Esophagus squamous epithelium (tissue), 5 donors: Measurements from ENCODE around the gene PPIE. TPM values are rescaled to one million over a fixed set of nuclear protein-coding genes. Genes with fewer than 3 reads are reported as not detected.
"Not testable (repeated sequence)": the region's sequence is repeated elsewhere in the genome, so short reads cannot be mapped to it uniquely, and the experiment has no call there.

Source experiments
- DNase-seq: peaks from one replicate; lab custom pipeline; 2025; lab: John Stamatoyannopoulos, UW
- H3K27ac ChIP-seq, 4 donors: fragments of 200-600 bp; sonication (generic); one replicate each; pipeline ENCODE4 v1.5.1; 2016 to 2019; ENCODE audit warnings: mild to moderate bottlenecking in 1 of 4
- H3K27me3 ChIP-seq, 4 donors: fragments of 200-600 bp; sonication (generic); 1 replicate in 3 of 4; 2 replicates in 1 of 4; pipeline versions ENCODE4 v1.5.1 to v1.6.0; 2017 to 2021; ENCODE audit warnings: antibody characterized with exemption in 1 of 4
- H3K36me3 ChIP-seq, 3 donors: fragments of 200-600 bp; sonication (generic); one replicate each; pipeline ENCODE4 v1.5.1; 2016 to 2019
- H3K4me1 ChIP-seq, 3 donors: fragments of 200-600 bp; sonication (generic); one replicate each; pipeline ENCODE4 v1.5.1; 2017 to 2019
- H3K4me3 ChIP-seq, 4 donors: fragments of 200-600 bp; sonication (generic); 1 replicate in 3 of 4; 2 replicates in 1 of 4; pipeline ENCODE4 v1.5.1; 2016 to 2019; ENCODE audit warnings: mild to moderate bottlenecking in 2 of 4, moderate library complexity in 1 of 4
- H3K9me3 ChIP-seq, 3 donors: fragments of 200-600 bp; sonication (generic); one replicate each; pipeline ENCODE4 v1.5.1; 2016 to 2019
- CTCF ChIP-seq, 6 experiments: fragments of 450-650 bp in 4 of 6; fragments of 200-600 bp in 2 of 6; sonication (generic) in 2 of 6; IDR thresholded peaks; one replicate each; pipeline ENCODE4 v1.5.1; 2016 to 2019; ENCODE audit warnings: antibody characterized with exemption in 6 of 6, mild to moderate bottlenecking in 4 of 6, moderate library complexity in 4 of 6
- POLR2A ChIP-seq, 4 donors: fragments of 450-650 bp; IDR thresholded peaks; one replicate each; pipeline ENCODE4 v1.6.1; 2017; ENCODE audit warnings: antibody characterized with exemption in 4 of 4, mild to moderate bottlenecking in 4 of 4, moderate library complexity in 3 of 4
- WGBS, 2 donors: methylation state at CpG; one replicate each; pipeline ENCODE4 v1.1.5; 2018; 5-methylcytosine and 5-hydroxymethylcytosine counted together
- intact Hi-C: fragments of 100-400 bp; cut with DNase I; formaldehyde crosslinking; loops from one replicate; pipeline ENCODE4 v1.15.0; 2022
- total RNA-seq, 4 donors: library from RNA; depleted of rRNA; stranded (reverse); fragments of >200 nt; gene quantifications; one replicate each; pipeline ENCODE4 v1.1.0, GENCODE V29; 2016
- donor health status: DM: yes; HTN: yes; CAD: no.

Gene PPIE
- total RNA-seq, 4 donors from 2014 or later: 13.7 to 37.1 (median 28.6) TPM

GRCh38 chr1:39760074-39761008, 21.7 kb downstream of the PPIE start:
- WGBS, 2 donors: 82 to 93% methylated on average over 11 to 12 of the region's 16 CpGs

DNA sequence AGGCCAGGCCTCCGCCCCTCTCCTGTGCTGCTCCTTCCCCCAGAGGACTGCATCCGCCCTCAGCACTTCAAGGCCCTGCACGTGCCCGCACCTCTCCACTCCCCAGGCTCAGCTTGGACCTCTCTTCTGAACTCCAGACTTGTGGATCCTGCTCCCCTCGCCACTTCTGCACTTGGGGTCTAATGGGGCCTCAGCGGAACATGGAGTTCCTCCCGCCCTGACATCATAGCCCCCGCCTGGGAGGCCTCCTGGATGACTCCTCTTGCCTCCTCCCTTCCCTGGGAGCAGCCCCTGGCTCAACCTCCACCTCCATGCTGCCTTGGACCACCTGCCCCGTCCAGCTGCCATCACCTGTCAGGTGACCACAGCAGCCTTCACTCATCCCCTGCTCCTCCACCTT, 22.3 kb downstream of the PPIE start:
- H3K4me3 ChIP-seq: no peak overlapping the region
- no peak overlapping the region for H3K27ac ChIP-seq
- H3K4me1 ChIP-seq: no peaks in the 10 kb centered on the region
- H3K27me3 ChIP-seq: no peaks in the 10 kb centered on the region
- no peaks in the 10 kb centered on the region for H3K9me3 ChIP-seq
- no peak for TF ChIP-seq CTCF (IDR thresholded peaks at IDR 0.05)
- no peak for TF ChIP-seq POLR2A (IDR thresholded peaks at IDR 0.05)
- peaks cover 0 to 48% (median 0%) of the 10 kb centered on the region in 3 donors for H3K36me3 ChIP-seq
- no peak for DNase-seq
- intact Hi-C loops: no loop called here
- 71 to 90% methylated on average over 3 to 4 of the region's 9 CpGs for WGBS, 2 donors

More at GRCh38 chr1:39760074-39761008, 21.7 kb downstream of the PPIE start:
- DNase-seq: no peak
- H3K36me3 ChIP-seq: peaks cover 0 to 55% (median 0%) of the 10 kb centered on the region in 3 donors
- no peak overlapping the region for H3K4me3 ChIP-seq
- no peak for TF ChIP-seq POLR2A (IDR thresholded peaks at IDR 0.05)
- no peak for TF ChIP-seq CTCF (IDR thresholded peaks at IDR 0.05)
- no peaks in the 10 kb centered on the region for H3K9me3 ChIP-seq
- H3K27me3 ChIP-seq: no peaks in the 10 kb centered on the region
- H3K4me1 ChIP-seq: no peaks in the 10 kb centered on the region
- intact Hi-C loops: no loop called here
- H3K27ac ChIP-seq: no peak overlapping the region

- WGBS, 2 donors: 68 to 80% methylated on average over 11 to 13 of the region's 16 CpGs
- no peaks in the 10 kb centered on the region for H3K9me3 ChIP-seq
- DNase-seq: no peak
- no peak for TF ChIP-seq POLR2A (IDR thresholded peaks at IDR 0.05)
- no peaks in the 10 kb centered on the region for H3K27me3 ChIP-seq
- no peaks in the 10 kb centered on the region for H3K4me1 ChIP-seq
- intact Hi-C loops: no loop called here
- H3K27ac ChIP-seq: no peak overlapping the region
- no peak overlapping the region for H3K4me3 ChIP-seq
- H3K36me3 ChIP-seq: peaks cover 0 to 41% (median 0%) of the 10 kb centered on the region in 3 donors
Observed at GRCh38 chr1:39761557-39762260, 23.0 kb downstream of the PPIE start.

- H3K4me3 ChIP-seq: no peak overlapping the region
- peaks cover 0 to 30% (median 0%) of the 10 kb centered on the region in 3 donors for H3K36me3 ChIP-seq
- H3K27ac ChIP-seq: no peak overlapping the region
- DNase-seq: no peak
- no peak for TF ChIP-seq CTCF (IDR thresholded peaks at IDR 0.05)
- no peak for TF ChIP-seq POLR2A (IDR thresholded peaks at IDR 0.05)
- H3K9me3 ChIP-seq: no peaks in the 10 kb centered on the region
- no peaks in the 10 kb centered on the region for H3K4me1 ChIP-seq
- intact Hi-C loops: no loop called here
- WGBS, 2 donors: 92 to 97% methylated on average over 17 to 21 of the region's 30 CpGs
- no peaks in the 10 kb centered on the region for H3K27me3 ChIP-seq
Observed at GRCh38 chr1:39762550-39763540, 24.2 kb downstream of the PPIE start.

DNA sequence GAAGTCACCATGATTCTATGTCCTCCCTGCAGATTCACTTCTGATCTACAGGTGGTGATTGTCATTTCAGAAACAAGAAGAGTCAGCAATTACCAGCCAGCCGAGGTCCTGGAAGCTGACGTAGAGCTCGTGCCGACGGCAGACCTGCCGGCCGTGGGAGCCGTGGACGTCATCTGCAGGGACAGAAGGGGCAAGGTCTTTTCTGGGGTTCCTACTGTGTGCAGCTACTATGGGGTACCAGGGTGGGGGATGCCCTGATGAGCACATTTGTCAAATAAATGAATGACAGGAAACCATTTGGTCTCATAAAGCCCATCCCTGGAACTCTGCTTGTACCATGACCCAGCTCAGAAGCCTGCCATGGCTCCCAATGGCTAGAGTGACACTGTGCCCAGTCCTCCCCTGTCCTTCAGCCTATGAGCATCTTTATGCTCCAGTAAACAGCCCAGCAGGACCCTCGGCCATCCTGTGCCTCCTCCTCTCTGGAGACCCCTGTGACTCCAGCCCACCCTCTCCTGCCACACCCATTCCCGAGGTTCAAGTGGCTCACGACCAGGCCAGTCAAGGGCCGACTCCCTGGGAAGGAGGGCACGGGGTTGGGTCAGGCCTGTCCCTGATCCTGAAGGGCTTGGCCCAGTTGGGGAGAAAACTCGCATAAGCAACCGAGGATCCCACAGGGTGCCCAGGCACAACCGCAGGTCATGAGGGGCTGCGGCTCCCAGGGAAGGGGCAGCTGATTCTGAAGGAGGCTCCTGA, 25.1 kb downstream of the PPIE start:
- DNase-seq, H3K27me3 ChIP-seq, H3K4me3 ChIP-seq, H3K27ac ChIP-seq, H3K4me1 ChIP-seq, intact Hi-C loops, H3K9me3 ChIP-seq: not testable (repeated sequence)
- H3K36me3 ChIP-seq: peaks cover 0 to 20% (median 0%) of the 10 kb centered on the region in 3 donors
- 50 to 84% methylated on average over 1 to 6 of the region's 18 CpGs for WGBS, 2 donors

- H3K9me3 ChIP-seq, DNase-seq, H3K4me3 ChIP-seq, intact Hi-C loops, H3K27me3 ChIP-seq, H3K4me1 ChIP-seq, H3K27ac ChIP-seq: not testable (repeated sequence)
- no CpG with 5 or more reads among the region's 19 CpGs for WGBS, 2 donors
- H3K36me3 ChIP-seq: peaks cover 0 to 13% (median 0%) of the 10 kb centered on the region in 3 donors
Observed at GRCh38 chr1:39764512-39764911, 25.8 kb downstream of the PPIE start.

- H3K36me3 ChIP-seq, H3K4me3 ChIP-seq, H3K4me1 ChIP-seq, H3K9me3 ChIP-seq, H3K27ac ChIP-seq, intact Hi-C loops, DNase-seq: not testable (repeated sequence)
- H3K27me3 ChIP-seq: peaks cover 0 to 13% (median 0%) of the 10 kb centered on the region in 4 donors
- WGBS, 2 donors: 44 to 67% methylated on average over 1 to 2 of the region's 5 CpGs
Observed at GRCh38 chr1:39766466-39766865, 27.8 kb downstream of the PPIE start.

GRCh38 chr1:39769502-39769901, 30.8 kb downstream of the PPIE start:
- H3K27me3 ChIP-seq: peaks cover 0 to 15% (median 0%) of the 10 kb centered on the region in 4 donors
- H3K4me1 ChIP-seq, H3K9me3 ChIP-seq, H3K27ac ChIP-seq, H3K36me3 ChIP-seq, DNase-seq, intact Hi-C loops, H3K4me3 ChIP-seq: not testable (repeated sequence)
- WGBS, 2 donors: 77% methylated on average over 5 of the region's 19 CpGs; no CpG with 5 or more reads in 1 of the 2 donors
